OCI-LY7 (cell line): ENCODE measurements around the gene RNASE4. TPM values are rescaled to one million over a fixed set of nuclear protein-coding genes. Genes with fewer than 3 reads are reported as not detected.

Experiments
- BruUV-seq: library from RNA; stranded (reverse); fragments of 400-500 nt; replicated peaks from 2 replicates; lab custom pipeline; 2021; lab: Mats Ljungman, UMichigan
- CTCF ChIA-PET: fragments of 300-600 bp; sonication (Branson Sonifier 250); formaldehyde crosslinking; loops from one replicate; lab custom pipeline; 2022; ENCODE audit warnings: antibody characterized with exemption; ENCODE audit not compliant: unreplicated experiment; lab: Charles Lee
- POLR2A ChIA-PET: fragments of 300-600 bp; sonication (Branson Sonifier 250); formaldehyde crosslinking; loops from one replicate; lab custom pipeline; 2022; ENCODE audit warnings: antibody characterized with exemption; lab: Charles Lee
- DNase-seq: peaks from one replicate; pipeline ENCODE4 v3.0.0-alpha.2; 2015; ENCODE audit warnings: low spot score
- H2AFZ ChIP-seq: fragments of 200-600 bp; sonication (generic), shearing (Covaris generic); 2 replicates; pipeline ENCODE4 v1.6.1; 2014; ENCODE audit warnings: mild to moderate bottlenecking, antibody characterized with exemption, low read length, moderate library complexity
- H3K27ac ChIP-seq: fragments of 200-600 bp; sonication (generic); 2 replicates; pipeline ENCODE4 v1.5.1; 2014; ENCODE audit warnings: mixed run types, low read depth, mild to moderate bottlenecking, moderate library complexity, low read length, inconsistent platforms; ENCODE audit not compliant: poor library complexity, severe bottlenecking
- H3K36me3 ChIP-seq: fragments of 200-600 bp; sonication (generic); 2 replicates; pipeline ENCODE4 v1.6.1; 2014; ENCODE audit warnings: mild to moderate bottlenecking, antibody characterized with exemption, low read length, moderate library complexity, mixed read lengths; ENCODE audit not compliant: insufficient read depth
- H3K4me1 ChIP-seq: fragments of 200-600 bp; sonication (generic); 2 replicates; pipeline ENCODE4 v1.5.1; 2014; ENCODE audit warnings: mild to moderate bottlenecking, low read length; ENCODE audit not compliant: insufficient read depth, poor library complexity, severe bottlenecking
- H3K4me2 ChIP-seq: fragments of 200-600 bp; sonication (generic); 2 replicates; pipeline ENCODE4 v1.6.1; 2014; ENCODE audit warnings: mild to moderate bottlenecking, low read length
- H3K4me3 ChIP-seq: fragments of 200-600 bp; sonication (generic); 2 replicates; pipeline ENCODE4 v1.5.1; 2014; ENCODE audit warnings: mild to moderate bottlenecking, low read depth, low read length; ENCODE audit not compliant: poor library complexity, severe bottlenecking
- H3K79me2 ChIP-seq: fragments of 200-600 bp; sonication (generic); 2 replicates; pipeline ENCODE4 v1.6.1; 2016; ENCODE audit warnings: low read depth, mild to moderate bottlenecking, low read length, moderate library complexity, mixed read lengths; ENCODE audit not compliant: insufficient read depth
- H3K9me2 ChIP-seq: fragments of 200-600 bp; sonication (generic); 2 replicates; pipeline ENCODE4 v1.6.1; 2016; ENCODE audit warnings: mild to moderate bottlenecking, low read length, mixed read lengths; ENCODE audit not compliant: insufficient read depth
- H3K9me3 ChIP-seq: fragments of 200-600 bp; sonication (generic); 2 replicates; pipeline ENCODE4 v1.6.1; 2014; ENCODE audit warnings: mild to moderate bottlenecking, mixed run types, low read length, mixed read lengths
- H4K20me1 ChIP-seq: fragments of 200-600 bp; sonication (generic); 2 replicates; pipeline ENCODE4 v1.6.1; 2014; ENCODE audit warnings: mild to moderate bottlenecking, antibody characterized with exemption, low read length, moderate library complexity, mixed read lengths; ENCODE audit not compliant: insufficient read depth
- EZH2phosphoT487 ChIP-seq: fragments of 200-600 bp; sonication (generic); IDR thresholded peaks from 2 replicates; pipeline ENCODE4 v1.6.1; 2018; ENCODE audit warnings: low read depth, borderline replicate concordance, mild to moderate bottlenecking, mixed run types, antibody characterized with exemption, low read length, moderate library complexity, mixed read lengths
- intact Hi-C: fragments of 100-400 bp; cut with micrococcal nuclease; formaldehyde crosslinking; loops from one replicate; pipeline ENCODE4 v1.10.0; 2022; ENCODE audit not compliant: unreplicated experiment
- total RNA-seq, 2 experiments: library from RNA; depleted of rRNA in 1 of 2; stranded (reverse); fragments of >200 nt in 1 of 2; shearing (Covaris generic) in 1 of 2; gene quantifications; 2 replicates each; pipeline ENCODE4 v1.2.3, GENCODE V29; 2014 to 2022
- TF ChIP-seq, protein P1 (sequence below): fragments of 200-600 bp; sonication (generic); conservative IDR thresholded peaks from 2 replicates; pipeline ENCODE4 v1.5.1; 2014; ENCODE audit warnings: mild to moderate bottlenecking, antibody characterized with exemption, low read length, moderate library complexity, mixed read lengths

The RNASE4 gene
- total RNA-seq, 2 experiments from 2014 or later: not detected

- Histone ChIP-seq H2AFZ (peak overlapping the region; percentile 32), H3K36me3 (no peaks in the 10 kb centered on the region), H3K4me2 (peak overlapping the region; percentile 94), H3K27ac (no peak overlapping the region), H3K4me3 (peak overlapping the region; percentile 74), H3K4me1 (peaks cover 39% of the 10 kb centered on the region), H3K9me3 (no peaks in the 10 kb centered on the region), H4K20me1 (peaks cover 6% of the 10 kb centered on the region; the same call in 1 of the 2 replicates), H3K9me2 (no peaks in the 10 kb centered on the region), H3K79me2 (no peaks in the 10 kb centered on the region)
- ChIA-PET CTCF (interaction anchor here (1.1 kb wide), 1 partner anchor 72 kb away, joined by 4 read pairs; no protein-coding TSS in a partner anchor), POLR2A (interaction anchor here (1.2 to 1.4 kb wide), 3 partner anchors 48 to 357 kb away, joined by 3 to 4 read pairs (median 3); no protein-coding TSS in a partner anchor)
- TF ChIP-seq, protein P1, sequence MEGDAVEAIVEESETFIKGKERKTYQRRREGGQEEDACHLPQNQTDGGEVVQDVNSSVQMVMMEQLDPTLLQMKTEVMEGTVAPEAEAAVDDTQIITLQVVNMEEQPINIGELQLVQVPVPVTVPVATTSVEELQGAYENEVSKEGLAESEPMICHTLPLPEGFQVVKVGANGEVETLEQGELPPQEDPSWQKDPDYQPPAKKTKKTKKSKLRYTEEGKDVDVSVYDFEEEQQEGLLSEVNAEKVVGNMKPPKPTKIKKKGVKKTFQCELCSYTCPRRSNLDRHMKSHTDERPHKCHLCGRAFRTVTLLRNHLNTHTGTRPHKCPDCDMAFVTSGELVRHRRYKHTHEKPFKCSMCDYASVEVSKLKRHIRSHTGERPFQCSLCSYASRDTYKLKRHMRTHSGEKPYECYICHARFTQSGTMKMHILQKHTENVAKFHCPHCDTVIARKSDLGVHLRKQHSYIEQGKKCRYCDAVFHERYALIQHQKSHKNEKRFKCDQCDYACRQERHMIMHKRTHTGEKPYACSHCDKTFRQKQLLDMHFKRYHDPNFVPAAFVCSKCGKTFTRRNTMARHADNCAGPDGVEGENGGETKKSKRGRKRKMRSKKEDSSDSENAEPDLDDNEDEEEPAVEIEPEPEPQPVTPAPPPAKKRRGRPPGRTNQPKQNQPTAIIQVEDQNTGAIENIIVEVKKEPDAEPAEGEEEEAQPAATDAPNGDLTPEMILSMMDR: no peak
- TF ChIP-seq EZH2phosphoT487: no peak
- no TSS peak for BruUV-seq
- DNase-seq: no peak
- intact Hi-C loops: loop anchor here (5.0 to 10.0 kb wide), 4 partner anchors 223 to 420 kb away; partner anchors contain the start of genes PIP4P1 and TMEM253
Measured at GRCh38 chr14:20684662-20685456, 499 bp downstream of the RNASE4 start.

DNA sequence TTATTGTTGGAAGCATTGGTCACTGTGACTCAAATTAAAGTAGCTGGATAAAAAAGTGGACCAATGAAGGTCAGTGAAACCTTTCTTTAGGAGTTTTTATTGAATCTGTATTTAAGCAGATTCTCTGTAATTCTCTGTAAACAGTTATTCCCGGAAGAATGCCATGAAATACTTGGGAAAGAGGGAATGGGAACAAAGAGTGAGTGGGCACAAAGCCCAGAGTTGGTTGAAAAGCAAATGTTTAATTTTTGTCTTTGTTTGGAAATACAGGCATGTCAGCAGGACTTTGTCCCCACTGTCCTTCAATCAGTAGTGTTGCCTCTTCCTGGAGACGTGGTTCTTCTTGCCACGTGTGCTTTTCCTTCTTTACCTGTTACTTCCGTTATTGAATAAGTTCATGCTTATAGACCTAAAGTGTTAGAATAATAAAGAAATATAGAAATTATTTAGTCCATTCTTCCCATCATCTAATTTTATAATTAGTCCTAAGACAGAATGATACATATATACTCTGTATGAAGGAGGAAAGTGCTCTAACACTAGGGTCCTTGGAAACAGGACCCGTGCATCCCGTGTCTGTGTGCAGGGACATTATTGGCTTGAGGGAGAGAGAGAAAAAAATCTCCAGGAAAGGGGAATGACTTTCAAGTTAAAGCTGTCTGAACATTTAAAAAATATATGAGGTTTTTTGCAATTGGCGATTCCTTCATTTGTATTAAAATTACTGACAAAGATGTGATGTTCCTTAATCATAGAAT lies 2.2 kb downstream of the RNASE4 start:
- H3K27ac ChIP-seq: no peak overlapping the region
- no peaks in the 10 kb centered on the region for H3K36me3 ChIP-seq
- H3K9me3 ChIP-seq: no peaks in the 10 kb centered on the region
- no peak overlapping the region for H2AFZ ChIP-seq
- no peak overlapping the region for H3K4me3 ChIP-seq
- BruUV-seq: no TSS peak
- H3K9me2 ChIP-seq: no peaks in the 10 kb centered on the region
- no peaks in the 10 kb centered on the region for H4K20me1 ChIP-seq
- H3K79me2 ChIP-seq: no peaks in the 10 kb centered on the region
- no peak overlapping the region for H3K4me2 ChIP-seq
- ChIA-PET CTCF (no interaction called here), POLR2A (interaction anchor here (0.6 to 1.4 kb wide), 2 partner anchors 49 to 305 kb away, joined by 4 read pairs; no protein-coding TSS in a partner anchor)
- intact Hi-C loops: loop anchor here (10.0 kb wide), 1 partner anchor 418 kb away; the partner anchor contains the start of gene TMEM253
- no peak for DNase-seq
- no peak for TF ChIP-seq EZH2phosphoT487
- TF ChIP-seq, protein P1: no peak
- peaks cover 22% of the 10 kb centered on the region for H3K4me1 ChIP-seq
